HG02870 (cell line): ENCODE results near the gene GINS2.

Source experiments
- ATAC-seq: cut with Tn5 transposase; IDR thresholded peaks from one replicate; pipeline ENCODE4 v1.9.1; 2021; ENCODE audit warnings: mild to moderate bottlenecking, moderate library complexity; ENCODE audit not compliant: unreplicated experiment

Gene GINS2

GRCh38 chr16:85643631-85644030 lies 45.1 kb downstream of the GINS2 start:
- no peak for ATAC-seq

GRCh38 chr16:85642762-85643358 lies 45.9 kb downstream of the GINS2 start:
- ATAC-seq: no peak

DNA sequence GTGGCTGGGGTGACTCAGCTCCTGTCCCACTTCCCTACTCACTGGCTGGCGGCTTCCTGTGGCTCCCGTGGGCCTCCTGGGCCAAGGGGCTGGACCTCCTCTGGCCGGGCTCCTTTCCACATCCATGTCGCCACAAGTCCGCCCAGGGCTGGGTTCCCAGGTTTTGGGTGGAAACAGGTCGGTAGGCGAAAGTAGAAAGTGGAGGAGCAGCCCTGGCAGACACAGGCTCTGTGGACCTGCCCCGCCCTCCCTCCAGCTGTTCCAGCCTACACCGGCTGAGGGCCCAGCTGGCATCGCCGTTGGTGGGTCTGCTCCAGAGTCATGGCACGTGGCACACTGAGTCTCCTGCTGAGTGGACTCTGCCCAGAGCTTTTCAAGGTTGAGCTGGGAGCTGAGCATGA lies 47.0 kb downstream of the GINS2 start:
- ATAC-seq: no peak

DNA sequence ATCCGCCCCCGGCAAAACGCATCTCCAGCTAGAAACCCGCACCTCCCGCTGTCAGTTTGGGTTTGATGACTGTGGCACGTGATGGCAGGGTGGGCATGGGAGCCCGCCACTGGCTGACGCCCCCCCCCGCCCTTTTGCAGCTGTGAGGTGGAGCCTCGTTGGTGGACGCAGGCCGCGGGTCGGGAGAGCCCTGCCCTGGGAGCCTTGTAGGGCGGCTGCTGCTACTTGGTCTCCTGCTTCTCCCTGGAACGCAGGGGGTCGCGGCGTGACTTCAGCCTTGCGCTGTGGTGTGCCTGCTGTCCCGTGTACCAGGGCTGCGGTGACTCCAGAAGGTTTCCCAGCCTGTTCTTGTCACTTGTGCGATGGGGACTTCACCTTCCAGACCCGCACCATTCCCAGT lies 47.4 kb downstream of the GINS2 start:
- no peak for ATAC-seq

DNA sequence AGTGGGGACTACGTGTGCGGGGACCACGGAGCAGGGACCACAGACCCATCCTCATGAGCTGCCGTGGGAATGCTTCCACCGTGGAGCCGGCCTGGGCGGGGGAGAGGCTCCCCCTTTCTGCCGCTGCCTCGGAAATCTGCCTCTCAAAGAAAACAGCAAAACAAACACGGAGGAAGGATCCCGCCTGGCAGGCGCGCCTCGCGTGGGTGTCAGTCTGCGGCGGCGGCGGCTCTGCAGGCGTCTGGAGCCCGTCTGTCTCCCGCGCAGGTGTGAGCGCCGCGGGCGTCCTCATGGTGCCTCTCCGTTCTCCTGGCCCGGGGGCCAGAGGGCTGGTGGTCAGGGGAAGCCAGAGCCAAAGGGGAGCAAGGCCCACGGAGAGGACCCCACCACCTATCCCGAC lies 48.2 kb downstream of the GINS2 start:
- ATAC-seq: no peak

- no peak for ATAC-seq
Observed at GRCh38 chr16:85640254-85640558, 48.5 kb downstream of the GINS2 start.

DNA sequence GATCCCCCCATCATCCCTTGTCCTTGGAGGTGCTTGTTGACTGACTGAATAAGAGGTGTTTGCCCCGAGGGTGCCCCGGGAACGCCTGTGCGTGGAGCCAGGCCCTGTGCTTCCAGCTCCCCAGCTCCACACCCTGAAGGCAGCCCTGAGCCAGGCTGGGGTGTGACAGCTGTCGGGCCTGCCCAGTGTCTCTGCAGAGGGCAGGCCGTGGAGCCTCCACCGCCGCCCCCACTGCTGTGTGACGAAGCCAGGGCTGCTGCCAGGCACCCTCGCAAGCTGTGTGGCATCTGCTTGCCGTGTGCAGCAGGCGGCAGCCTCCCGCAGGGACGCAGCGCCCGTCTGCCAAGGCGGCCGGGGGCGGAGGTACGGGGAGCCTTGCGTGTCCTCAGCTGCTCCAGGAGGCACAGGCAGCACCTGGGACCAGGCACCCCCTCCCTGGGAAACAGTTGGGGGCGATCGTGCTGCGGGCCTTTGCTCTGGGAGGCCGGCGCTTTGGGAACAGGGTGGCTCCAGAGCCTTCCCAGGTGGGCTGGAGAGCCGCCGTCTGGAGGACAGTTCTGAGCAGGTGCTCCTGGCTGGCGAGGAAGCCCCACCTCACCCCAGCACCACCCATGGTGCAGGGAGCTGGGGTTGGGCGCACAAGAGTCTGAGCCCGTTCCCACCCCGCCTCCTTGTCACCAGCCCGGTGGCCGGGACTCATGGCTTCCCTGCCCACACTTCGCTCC lies 49.1 kb downstream of the GINS2 start:
- ATAC-seq: no peak

- ATAC-seq: no peak
Observed at GRCh38 chr16:85638695-85639409, 49.9 kb downstream of the GINS2 start.

DNA sequence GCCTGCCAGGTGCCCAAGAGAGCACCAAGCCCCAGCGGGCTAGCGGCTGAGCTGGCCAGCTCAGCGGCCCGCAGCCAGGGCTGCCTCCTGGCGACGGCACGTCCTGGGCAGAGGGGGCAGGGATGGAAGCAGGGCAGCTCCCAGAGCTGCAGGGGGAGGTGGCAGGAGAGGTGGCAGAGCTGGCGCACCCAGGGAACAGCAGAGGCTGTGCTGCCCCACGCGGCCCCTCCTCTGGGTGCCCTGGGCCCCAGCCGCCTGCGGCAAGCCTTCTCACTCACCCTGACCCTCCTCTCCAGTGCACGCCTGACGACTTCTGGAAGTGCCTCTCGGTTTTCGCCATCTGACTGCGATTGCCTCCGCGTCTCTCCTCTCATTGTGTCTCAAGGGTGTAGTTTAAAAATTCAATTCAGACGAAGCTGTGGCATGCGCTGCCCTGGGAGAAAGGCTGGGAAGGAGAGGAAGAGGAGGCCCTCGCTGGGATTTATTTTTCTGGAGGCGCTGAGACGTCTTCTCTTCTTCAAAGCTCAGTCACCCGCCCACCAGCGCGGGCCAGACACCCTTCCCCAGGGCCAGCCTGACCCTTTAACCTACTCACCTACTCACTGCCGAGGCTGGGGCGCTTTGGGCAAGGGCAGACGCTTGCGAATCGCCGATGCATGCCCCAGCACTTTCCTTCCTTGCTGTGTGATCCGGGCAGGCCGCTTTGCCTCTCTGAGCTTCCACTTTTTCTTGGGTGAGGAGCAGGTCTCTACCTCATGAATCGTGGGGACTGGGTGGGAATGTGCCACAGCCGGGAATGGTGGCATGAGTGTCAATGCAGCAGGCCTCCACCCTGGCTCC lies 50.7 kb downstream of the GINS2 start:
- ATAC-seq: no peak

DNA sequence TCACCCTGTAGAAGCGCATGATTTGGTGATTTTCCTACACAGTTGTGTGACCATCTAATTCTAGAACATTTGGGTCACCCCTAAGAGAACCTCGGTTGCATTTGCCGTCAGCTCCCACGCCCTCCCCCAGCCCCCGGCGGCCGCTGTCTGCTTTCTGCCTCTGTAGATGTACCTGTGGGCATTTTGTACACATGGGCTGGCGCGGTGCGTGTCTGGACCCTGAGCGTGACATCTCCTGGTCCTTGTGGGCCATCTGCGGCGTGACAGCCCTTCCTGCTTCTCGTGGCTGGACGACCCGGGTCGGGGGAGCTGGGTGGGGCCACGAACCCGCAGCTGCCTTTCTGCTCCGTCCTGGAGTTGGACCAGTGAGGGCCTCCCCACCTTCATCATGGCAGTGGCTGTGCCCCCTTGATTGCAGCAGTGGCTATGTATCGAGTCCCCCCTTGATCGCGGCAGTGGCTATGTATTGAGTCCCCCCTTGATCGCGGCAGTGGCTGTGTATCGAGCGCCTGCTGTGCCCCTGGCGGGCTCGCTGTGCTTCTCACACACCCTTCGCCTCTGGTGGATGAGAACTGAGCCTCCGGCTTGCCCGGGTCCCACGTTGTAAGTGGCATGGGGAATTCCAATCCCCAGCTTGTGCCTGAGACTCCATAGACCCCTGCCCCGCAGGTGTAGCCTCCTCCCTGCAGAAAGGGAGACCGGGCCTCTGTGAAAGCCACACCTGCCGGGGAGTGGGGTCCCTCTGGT lies 51.5 kb downstream of the GINS2 start:
- no peak for ATAC-seq

GRCh38 chr16:85636234-85636812 lies 52.4 kb downstream of the GINS2 start:
- no peak for ATAC-seq

GRCh38 chr16:85635545-85636140 lies 53.1 kb downstream of the GINS2 start:
- no peak for ATAC-seq

DNA sequence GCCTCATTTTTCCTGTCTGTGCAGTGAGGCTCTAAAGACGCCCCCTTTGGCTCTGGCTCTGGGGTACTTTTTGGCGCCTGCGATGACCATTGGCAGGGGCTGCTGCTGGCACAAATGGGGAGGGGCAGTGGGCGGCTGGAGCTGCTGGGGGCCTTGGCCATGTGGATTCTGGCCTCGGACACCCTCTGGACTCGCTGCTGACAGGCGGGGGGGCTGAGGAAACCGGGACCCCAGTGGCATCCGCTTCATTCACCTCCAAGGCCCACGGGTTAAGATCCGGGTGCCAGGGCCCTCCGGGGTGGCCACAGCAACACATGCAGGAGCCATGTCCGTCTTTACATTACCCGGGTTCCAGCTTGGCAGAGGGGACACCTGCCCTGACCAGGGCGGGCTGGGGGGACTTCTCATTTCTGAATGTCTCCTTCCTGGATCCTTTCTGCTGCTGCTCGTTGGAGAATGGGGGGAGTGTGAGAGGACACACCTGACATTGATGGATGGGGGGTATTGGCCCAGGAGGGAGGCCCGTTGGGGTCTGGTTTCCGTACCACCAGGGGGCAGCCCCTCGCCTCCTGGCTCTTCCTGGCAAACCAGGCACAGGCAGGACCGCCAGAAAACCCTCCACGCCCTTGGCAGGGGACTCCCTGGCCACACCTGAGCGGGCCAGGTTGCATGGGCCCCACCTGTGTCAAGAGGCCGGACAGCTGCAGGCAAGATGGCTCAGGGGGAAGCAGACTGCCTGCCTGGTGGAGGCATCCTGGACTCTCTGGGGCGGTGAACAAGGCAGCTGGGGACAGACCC lies 53.8 kb downstream of the GINS2 start:
- no peak for ATAC-seq

DNA sequence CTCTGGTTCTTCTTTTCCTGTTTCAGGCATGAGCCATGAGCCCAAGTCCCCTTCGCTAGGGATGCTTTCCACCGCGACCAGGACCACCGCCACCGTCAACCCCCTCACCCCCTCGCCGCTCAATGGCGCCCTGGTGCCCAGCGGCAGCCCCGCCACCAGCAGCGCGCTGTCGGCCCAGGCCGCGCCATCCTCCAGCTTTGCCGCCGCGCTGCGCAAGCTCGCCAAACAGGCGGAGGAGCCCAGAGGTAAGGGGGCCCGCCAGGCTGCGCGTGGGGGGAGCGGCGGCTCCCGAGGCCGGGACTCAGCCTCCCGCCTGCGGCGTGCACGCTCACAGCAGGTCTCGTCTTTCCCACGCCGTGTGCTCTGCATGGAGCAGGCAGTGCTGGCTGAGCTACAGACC lies 54.9 kb downstream of the GINS2 start:
- ATAC-seq: no peak

DNA sequence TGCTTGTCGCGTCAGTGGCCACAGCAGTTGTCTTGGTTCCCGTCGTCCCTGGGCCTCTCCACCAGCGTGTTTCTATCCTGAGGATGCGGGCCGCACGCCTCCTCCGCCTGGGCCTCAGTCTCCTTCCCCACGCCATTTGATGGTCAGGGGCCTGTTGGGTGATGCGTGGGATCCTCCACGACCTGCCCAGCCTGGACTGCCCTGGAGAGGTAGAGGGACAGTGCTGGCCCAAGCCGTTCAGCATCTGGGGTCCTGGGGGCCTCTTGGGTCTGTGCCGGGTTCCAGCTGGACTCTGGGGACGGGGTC lies 55.4 kb downstream of the GINS2 start:
- no peak for ATAC-seq

DNA sequence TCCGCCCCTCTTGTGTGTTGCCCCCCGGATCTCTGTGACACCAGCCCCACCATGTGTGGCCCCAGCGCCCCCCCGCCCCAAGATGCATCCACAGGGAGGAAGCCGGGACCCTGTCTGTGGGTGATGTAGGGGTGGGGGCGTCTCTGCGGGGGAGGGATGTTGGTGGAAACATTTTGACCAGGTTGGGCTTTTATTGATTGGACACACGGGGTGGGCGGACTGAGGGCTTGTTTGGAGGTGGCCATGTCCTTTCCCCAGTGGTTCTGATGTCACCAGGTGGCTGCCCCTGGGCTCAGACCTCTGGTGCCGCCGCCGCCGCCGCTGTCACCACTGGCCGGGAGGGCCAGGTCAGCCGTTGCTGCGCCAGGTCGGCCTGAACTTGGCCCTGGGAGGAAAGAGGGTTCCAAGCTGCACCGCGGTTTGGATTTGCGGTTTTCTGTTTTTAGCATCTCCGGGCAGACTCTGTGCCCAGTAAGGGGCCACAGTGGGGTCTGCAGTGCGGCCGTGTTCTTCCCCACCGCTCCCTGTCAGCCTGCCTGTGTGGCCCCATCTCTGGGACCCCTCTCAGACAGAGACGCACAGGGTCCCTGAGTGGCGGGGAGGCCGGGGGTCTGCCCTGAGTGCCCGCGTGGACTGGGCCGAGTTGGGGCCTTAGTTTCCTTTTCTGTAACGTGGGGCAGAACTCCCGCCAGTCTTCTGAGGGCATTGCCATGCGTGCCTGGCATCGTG lies 55.9 kb downstream of the GINS2 start:
- ATAC-seq: no peak

DNA sequence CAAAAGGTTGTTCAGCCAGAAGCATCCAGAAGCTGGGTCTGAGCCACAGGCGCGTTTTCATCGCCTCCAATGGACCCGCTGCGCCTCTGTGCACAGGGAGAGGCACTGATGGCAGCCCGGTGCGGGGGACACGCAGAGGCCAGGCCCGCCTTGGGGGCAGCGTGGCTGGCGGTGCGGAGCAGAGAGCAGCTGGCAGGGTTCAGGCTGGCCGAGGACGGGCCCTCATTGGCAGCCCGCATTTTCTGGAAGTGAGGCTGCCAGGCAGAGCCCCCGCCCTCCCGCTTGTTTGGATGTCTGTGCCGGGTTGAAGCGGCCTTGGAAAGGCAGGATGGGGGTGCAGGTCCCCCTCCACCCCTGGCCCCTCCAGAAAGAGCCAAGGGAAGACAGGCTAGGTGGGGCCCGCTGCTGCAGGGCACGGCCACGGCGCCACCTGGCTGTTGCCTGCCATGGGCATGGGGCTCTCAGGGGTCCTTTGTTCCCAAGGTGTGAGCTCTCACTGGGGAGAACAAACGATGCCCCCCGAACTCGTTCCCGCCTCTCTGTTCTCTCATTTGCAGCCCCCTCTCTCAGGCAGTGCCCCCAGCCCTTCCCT lies 56.9 kb downstream of the GINS2 start:
- ATAC-seq: no peak

DNA sequence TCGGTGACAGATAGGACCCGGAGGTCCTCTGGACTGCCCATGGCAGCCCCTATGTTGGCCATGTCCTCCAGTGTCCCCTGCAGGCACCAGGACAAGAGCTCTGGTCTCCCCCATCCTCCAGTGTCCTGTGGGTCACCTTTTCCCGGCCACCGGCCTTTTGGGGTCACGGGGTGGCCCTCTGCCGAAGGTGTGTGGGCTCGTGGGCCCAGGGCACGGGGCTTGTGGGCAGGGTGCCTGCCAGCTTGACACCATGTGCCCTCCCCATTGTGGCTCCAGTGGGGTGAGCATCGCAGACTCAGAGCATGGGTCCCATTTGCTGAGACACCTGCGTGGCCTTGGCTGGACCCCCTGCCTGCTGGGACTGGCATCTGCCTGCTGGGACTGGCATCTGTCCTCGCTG lies 57.5 kb downstream of the GINS2 start:
- no peak for ATAC-seq
